Memory B cell (primary cell): ENCODE data around the gene MOCS2.

Experiments used
- ATAC-seq: fragments of 150-1000 bp; cut with Tn5 transposase; 2 replicates; pipeline ENCODE4 v1.10.0; 2021; ENCODE audit warnings: low read depth, mild to moderate bottlenecking, moderate library complexity
- DNase-seq, 2 donors: peaks; one replicate each; pipeline ENCODE4 v3.0.0; 2022; ENCODE audit warnings: low spot score in 2 of 2
- H3K27ac Mint-ChIP-seq: one replicate; pipeline ENCODE4 v1.8.0; 2022; ENCODE audit warnings: mild to moderate bottlenecking, moderate library complexity, mixed read lengths
- H3K27me3 Mint-ChIP-seq: one replicate; pipeline ENCODE4 v1.8.0; 2022; ENCODE audit warnings: mixed read lengths
- H3K36me3 Mint-ChIP-seq: one replicate; pipeline ENCODE4 v1.8.0; 2022; ENCODE audit warnings: mild to moderate bottlenecking, mixed read lengths
- H3K4me1 Mint-ChIP-seq: one replicate; pipeline ENCODE4 v1.8.0; 2022; ENCODE audit warnings: mixed read lengths
- H3K4me3 Mint-ChIP-seq: one replicate; pipeline ENCODE4 v1.8.0; 2022; ENCODE audit warnings: mild to moderate bottlenecking, moderate library complexity, mixed read lengths
- H3K9me3 Mint-ChIP-seq: one replicate; pipeline ENCODE4 v1.8.0; 2022; ENCODE audit warnings: mixed read lengths

Gene MOCS2

DNA sequence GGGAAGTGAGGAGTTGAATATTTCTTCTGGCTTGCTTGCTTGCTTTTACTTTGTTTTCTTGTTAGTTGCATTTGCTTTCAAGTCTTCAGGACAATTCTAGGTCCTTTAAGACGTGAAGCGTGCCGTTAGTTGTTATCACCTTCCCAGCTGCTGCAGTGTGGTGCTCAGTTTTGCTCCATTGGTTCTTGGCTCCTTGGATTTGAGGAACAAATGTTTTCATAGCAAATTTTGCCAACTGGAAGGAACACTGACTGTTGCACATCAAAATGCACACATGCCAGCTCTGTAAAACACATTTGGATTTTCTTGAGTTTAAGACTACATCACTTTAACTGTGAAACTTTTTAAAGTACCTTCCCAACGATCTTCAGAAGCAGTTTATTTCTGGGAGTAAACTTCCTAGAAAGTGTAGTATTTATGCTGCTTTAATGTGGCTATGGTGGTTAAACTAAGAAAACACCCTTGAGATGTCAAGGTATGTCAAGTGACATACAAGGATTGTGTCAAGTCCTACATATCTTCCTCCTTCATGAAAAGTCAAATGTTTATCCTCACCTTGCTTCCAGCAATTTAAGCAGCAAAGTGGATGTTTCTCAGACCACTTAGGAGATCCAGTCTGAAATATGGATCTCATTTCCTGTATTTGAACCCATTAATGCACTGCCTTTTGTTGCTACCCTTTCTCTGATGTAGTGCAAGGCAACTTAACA, 24.9 kb downstream of the MOCS2 start:
- no peak overlapping the region for H3K4me3 Mint-ChIP-seq
- peaks cover 7% of the 10 kb centered on the region for H3K27me3 Mint-ChIP-seq
- H3K36me3 Mint-ChIP-seq = no peaks in the 10 kb centered on the region
- H3K9me3 Mint-ChIP-seq = no peaks in the 10 kb centered on the region
- no peak for ATAC-seq
- H3K4me1 Mint-ChIP-seq = peaks cover 3% of the 10 kb centered on the region
- no peak for DNase-seq
- no peak overlapping the region for H3K27ac Mint-ChIP-seq

DNA sequence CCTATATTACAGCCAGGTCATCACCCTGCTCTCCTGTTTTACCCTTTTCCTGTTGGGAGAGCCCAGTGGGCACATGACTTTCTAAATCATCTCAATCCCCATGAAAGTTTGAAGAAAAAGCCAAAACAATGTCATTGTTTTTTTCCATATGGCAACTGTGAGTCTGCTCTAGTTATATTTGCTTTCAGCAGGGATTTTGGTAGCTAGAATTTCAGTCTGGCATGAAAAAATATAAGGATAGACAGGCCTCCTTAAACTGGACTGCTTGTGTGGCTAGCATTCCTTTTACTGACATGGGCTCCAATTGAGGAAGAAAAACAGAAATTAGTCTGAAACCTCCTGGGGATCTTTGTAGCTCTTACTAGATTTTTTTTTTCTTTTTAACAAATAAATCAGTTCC, 25.6 kb downstream of the MOCS2 start:
- H3K4me1 Mint-ChIP-seq = no peaks in the 10 kb centered on the region
- no peak overlapping the region for H3K27ac Mint-ChIP-seq
- DNase-seq (no peak), ATAC-seq (no peak)
- no peak overlapping the region for H3K4me3 Mint-ChIP-seq
- peaks cover 7% of the 10 kb centered on the region for H3K27me3 Mint-ChIP-seq
- H3K9me3 Mint-ChIP-seq = no peaks in the 10 kb centered on the region
- H3K36me3 Mint-ChIP-seq = no peaks in the 10 kb centered on the region

DNA sequence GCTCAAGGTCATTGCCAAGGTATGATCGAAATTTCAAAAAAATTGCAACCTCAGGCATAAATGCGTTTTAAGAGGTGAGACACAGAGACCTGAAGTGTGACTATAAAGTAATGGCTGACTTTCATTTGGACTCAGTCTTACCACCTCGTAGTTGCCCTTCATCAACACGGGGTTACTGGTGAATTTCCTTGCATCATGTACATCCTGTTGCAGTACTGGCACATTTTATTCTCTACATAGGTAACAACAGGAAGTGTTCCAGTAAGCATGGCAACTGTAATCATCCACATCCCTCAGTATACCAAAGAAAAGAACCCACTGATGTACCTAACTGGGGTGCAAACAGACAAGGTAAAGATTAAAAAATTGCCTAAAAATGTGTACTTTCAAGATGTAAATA, 29.3 kb downstream of the MOCS2 start:
- H3K27me3 Mint-ChIP-seq = peaks cover 8% of the 10 kb centered on the region
- H3K27ac Mint-ChIP-seq = no peak overlapping the region

DNA sequence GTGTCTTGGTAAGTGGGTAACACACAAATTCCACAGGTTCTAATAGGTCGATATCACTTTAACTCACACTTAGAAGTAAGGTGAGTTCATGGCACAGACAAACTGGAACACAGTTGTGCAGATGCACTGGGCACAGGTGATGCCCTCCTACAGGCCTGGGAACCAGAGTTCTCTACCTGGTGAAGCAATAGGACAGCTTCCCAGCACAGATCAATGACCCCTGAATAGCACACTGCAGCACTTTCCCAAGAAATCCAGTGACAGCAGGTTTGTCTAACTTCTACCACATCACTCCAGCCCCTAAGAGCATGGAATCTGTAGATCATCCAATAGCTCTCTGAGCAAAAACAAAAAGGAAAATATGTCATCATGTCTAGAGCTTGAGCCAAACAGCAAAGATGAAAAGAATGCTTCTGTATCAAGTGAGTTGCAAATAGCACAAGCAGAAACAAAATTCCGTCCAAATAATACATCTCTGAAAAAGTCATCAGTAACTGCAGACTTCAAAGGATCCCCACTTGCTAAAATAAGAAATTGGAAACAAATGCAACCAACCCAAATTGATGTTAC, 33.5 kb downstream of the MOCS2 start:
- no peak overlapping the region for H3K27ac Mint-ChIP-seq
- H3K9me3 Mint-ChIP-seq = no peaks in the 10 kb centered on the region
- no peaks in the 10 kb centered on the region for H3K36me3 Mint-ChIP-seq
- no peaks in the 10 kb centered on the region for H3K4me1 Mint-ChIP-seq
- ATAC-seq = no peak
- DNase-seq = no peak
- H3K4me3 Mint-ChIP-seq = no peak overlapping the region
- peaks cover 8% of the 10 kb centered on the region for H3K27me3 Mint-ChIP-seq

More for the DNA sequence above, 29.3 kb downstream of the MOCS2 start:
- Mint-ChIP-seq H3K4me3 (no peak overlapping the region), H3K9me3 (no peaks in the 10 kb centered on the region), H3K36me3 (no peaks in the 10 kb centered on the region), H3K4me1 (no peaks in the 10 kb centered on the region)
- DNase-seq (no peak), ATAC-seq (no peak)

DNA sequence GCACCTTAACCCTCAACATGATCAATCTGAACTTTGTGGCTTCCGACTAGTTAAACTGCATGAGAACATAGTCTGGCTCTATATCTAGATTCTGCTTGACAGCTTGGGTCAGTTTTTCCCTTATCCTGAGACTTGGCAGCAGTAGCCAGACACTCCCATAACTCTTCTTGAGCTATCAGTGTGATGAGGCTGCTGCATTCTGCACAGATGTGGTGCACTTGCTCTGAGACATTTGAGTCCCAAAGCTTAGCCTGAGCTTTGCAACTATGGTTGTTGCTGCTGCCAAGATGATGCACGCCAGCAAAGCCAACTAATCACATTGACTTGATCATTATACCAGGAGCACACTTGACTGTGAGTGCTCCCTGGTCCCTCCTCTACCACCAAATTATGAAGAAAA, 36.2 kb downstream of the MOCS2 start:
- Mint-ChIP-seq H3K4me1 (no peaks in the 10 kb centered on the region), H3K36me3 (no peaks in the 10 kb centered on the region), H3K27me3 (peaks cover 7% of the 10 kb centered on the region), H3K4me3 (no peak overlapping the region), H3K27ac (no peak overlapping the region), H3K9me3 (no peaks in the 10 kb centered on the region)
- DNase-seq (no peak), ATAC-seq (no peak)

DNA sequence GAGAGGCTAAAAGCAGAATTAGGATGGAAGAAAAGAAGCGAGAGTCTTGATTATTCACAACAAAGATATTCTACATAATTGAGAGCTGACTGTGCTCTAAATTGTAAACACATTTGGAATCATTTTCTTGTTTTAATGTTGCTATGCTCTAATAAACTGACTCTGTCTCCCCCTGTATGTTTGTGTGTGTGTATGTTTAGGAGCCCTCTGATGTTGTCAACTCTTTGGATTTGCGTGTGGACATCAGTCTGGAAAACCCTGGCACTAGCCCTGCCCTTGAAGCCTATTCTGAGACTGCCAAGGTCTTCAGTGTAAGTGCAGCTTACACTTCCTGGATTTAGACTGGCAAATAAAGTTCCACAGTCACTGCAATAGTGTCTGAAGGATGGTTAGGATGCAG, 37.8 kb downstream of the MOCS2 start:
- Mint-ChIP-seq H3K27me3 (peaks cover 7% of the 10 kb centered on the region), H3K27ac (no peak overlapping the region), H3K36me3 (no peaks in the 10 kb centered on the region), H3K4me1 (no peaks in the 10 kb centered on the region), H3K4me3 (no peak overlapping the region), H3K9me3 (no peaks in the 10 kb centered on the region)
- DNase-seq = no peak
- ATAC-seq = no peak

DNA sequence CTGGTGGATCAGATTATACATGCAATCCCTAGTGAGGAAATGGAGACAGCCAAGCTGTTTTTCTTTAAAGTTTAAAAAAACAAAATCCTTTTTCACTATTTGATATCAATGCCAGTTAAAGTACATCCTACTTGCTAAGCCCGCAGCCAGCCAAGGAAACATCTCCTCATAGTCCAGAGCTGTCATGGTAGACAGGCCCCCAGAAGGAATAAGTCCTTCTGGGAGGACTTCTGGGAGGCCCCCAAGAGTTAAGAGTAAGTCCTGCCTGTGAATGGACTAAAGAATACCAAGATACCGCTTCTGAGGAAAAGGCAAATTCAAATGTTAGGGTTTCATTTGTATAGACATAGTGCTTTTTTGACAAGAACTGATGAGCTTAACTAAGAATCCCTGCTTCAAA, 38.3 kb downstream of the MOCS2 start:
- Mint-ChIP-seq H3K36me3 (no peaks in the 10 kb centered on the region), H3K4me1 (no peaks in the 10 kb centered on the region), H3K27ac (no peak overlapping the region), H3K27me3 (peaks cover 7% of the 10 kb centered on the region), H3K9me3 (no peaks in the 10 kb centered on the region), H3K4me3 (no peak overlapping the region)
- ATAC-seq (no peak), DNase-seq (no peak)

DNA sequence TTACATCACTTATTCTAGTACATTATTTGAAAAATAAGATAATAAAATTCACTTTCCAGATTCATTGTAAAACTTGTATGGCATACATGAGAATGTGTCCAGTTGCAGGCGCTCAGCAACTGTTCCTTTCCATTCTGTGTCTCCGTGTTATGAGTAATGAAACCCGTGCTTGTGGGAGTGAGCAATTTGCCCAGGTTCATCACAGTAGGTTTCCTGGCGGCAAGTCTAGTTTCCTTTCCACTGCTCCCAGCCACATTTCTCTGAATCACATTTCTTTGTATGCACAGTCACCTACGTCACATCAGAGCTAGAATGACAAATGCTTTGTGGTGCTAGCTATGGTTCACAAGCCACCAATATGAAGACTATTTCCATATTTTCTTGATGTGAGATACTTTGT, 39.9 kb downstream of the MOCS2 start:
- no peak overlapping the region for H3K27ac Mint-ChIP-seq
- DNase-seq = no peak
- ATAC-seq = no peak
- H3K27me3 Mint-ChIP-seq = peaks cover 7% of the 10 kb centered on the region
- no peaks in the 10 kb centered on the region for H3K4me1 Mint-ChIP-seq
- no peak overlapping the region for H3K4me3 Mint-ChIP-seq
- no peaks in the 10 kb centered on the region for H3K9me3 Mint-ChIP-seq
- H3K36me3 Mint-ChIP-seq = no peaks in the 10 kb centered on the region

DNA sequence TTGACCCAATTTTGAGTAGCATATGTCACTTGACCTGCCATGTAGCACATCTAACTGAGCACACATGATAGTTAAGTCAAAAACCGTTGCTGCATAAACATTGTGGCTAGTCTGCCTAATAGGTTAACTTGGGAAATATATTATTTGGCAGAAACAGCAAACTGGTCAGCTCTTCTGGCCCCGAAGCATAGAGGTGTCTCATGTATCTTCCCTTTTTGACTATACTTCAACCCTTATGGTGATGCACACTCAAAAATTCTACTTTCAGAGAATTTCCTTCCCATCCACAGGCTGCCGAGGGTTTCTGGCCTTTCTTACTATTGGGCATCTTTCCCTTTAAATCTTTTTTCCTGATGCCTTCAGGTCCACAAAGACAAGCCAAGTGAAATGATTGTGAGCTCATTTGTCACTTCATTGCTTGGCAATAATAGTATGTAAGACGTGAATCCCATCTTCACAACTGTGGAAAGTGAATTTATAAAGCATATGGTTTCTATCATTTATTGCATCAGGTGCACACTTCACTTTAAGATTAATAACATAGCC, 41.2 kb downstream of the MOCS2 start:
- Mint-ChIP-seq H3K27ac (no peak overlapping the region), H3K4me3 (no peak overlapping the region), H3K36me3 (no peaks in the 10 kb centered on the region), H3K27me3 (peaks cover 4% of the 10 kb centered on the region), H3K9me3 (no peaks in the 10 kb centered on the region), H3K4me1 (no peaks in the 10 kb centered on the region)
- DNase-seq (no peak), ATAC-seq (no peak)

DNA sequence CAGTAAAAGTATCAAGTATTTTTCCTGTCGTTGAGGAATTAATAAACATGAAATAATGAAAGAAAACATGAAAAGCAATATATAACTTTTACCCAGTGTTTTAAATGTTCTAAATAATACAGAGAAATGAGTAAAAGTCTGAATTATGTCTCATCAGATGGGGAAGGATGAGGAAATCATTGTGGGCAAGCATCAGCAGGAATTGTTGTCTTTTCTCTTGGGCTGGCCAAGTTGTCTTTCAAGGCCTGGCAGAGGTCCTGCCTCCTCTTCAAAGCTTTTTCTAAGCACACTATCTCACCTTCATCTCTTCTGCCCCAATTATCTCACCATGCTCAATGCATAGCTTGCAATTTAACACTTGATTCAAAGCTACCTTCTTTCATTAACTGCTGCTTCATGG, 41.9 kb downstream of the MOCS2 start:
- no peak for DNase-seq
- Mint-ChIP-seq H3K27me3 (peaks cover 2% of the 10 kb centered on the region), H3K4me1 (no peaks in the 10 kb centered on the region), H3K36me3 (no peaks in the 10 kb centered on the region), H3K4me3 (no peak overlapping the region), H3K9me3 (no peaks in the 10 kb centered on the region), H3K27ac (no peak overlapping the region)
- no peak for ATAC-seq

DNA sequence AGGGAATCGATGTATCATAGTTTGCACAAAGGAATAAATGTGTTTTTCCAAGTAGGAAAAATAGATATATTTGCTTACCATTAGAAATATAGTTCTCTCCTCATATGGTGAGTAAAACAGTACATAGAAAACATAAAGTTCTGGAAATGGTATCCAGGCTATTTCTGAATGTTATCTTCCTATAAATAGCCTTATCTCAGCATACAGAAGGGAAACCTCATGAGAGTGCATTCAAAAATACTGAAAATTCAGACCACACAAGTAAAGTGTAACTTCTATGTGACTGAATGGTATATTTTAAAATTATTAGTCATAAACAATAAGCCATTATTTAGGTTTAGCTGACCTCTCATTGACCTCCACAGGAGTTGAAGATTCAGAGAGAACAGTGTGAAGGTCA, 43.5 kb downstream of the MOCS2 start:
- no peak for DNase-seq
- Mint-ChIP-seq H3K27ac (no peak overlapping the region), H3K27me3 (peaks cover 3% of the 10 kb centered on the region), H3K4me3 (no peak overlapping the region), H3K9me3 (no peaks in the 10 kb centered on the region), H3K36me3 (no peaks in the 10 kb centered on the region), H3K4me1 (no peaks in the 10 kb centered on the region)
- ATAC-seq = no peak

DNA sequence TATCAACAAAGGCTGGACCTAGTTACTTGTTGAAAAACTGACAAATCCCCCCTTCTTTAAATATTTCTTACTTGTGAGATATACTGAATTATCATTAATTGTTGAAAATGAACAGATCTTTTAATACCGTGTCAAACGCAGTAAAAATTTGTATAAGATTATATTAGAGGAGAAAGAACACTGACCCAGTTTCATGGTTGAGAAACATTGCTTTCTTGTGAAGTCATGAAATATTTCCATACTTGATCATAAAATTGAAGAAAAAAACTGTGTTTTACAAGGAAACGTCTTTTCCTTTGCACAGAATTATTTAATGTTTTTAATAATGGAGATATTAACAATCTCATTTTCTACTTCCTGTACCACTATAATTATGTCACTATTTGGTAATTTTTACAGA, 45.8 kb downstream of the MOCS2 start:
- H3K27me3 Mint-ChIP-seq = peaks cover 6% of the 10 kb centered on the region
- no peaks in the 10 kb centered on the region for H3K4me1 Mint-ChIP-seq
- ATAC-seq = no peak
- no peaks in the 10 kb centered on the region for H3K9me3 Mint-ChIP-seq
- DNase-seq = no peak
- no peak overlapping the region for H3K27ac Mint-ChIP-seq
- no peak overlapping the region for H3K4me3 Mint-ChIP-seq
- H3K36me3 Mint-ChIP-seq = no peaks in the 10 kb centered on the region

DNA sequence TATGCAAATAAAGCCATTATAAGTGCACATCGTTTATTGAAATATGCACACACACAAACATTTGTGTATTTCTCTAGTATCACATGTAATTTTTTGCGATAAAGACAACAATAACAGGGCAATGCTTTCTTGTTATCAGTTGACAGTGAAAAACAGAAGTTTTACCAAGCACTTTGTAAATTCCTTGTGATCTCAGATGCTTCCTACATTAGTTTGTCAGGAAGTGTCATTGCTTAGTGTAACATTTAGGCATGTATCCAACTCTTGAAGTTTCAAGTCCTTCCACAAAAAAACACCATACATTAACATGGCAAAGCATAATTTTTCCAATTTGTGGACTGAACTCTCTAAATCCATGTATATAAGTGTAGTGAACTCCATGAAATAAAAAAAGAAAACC, 46.4 kb downstream of the MOCS2 start:
- Mint-ChIP-seq H3K9me3 (no peaks in the 10 kb centered on the region), H3K4me3 (no peak overlapping the region), H3K4me1 (no peaks in the 10 kb centered on the region), H3K36me3 (no peaks in the 10 kb centered on the region), H3K27ac (no peak overlapping the region), H3K27me3 (peaks cover 8% of the 10 kb centered on the region)
- DNase-seq (no peak), ATAC-seq (no peak)

DNA sequence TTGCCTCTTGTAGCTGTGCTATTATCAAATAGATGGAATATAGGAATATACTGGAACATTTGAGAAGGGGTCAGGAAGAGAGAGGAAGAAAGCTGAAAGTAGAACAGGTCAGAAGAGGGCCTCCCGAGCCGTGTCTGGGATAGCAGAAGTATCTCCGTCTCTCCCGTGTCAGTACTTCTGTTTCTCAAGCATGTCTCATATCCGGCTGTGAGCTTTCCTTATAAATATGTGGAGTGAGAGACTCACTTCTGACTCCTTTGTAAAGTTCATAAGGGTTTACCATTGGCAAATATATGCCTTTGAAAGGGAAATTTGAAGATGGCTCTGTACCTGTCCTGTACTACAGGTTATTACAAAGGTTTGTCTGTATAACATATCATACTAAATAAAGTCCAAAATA, 50.3 kb downstream of the MOCS2 start:
- H3K27me3 Mint-ChIP-seq = peaks cover 8% of the 10 kb centered on the region
- no peak overlapping the region for H3K4me3 Mint-ChIP-seq
- H3K4me1 Mint-ChIP-seq = no peaks in the 10 kb centered on the region
- ATAC-seq (no peak), DNase-seq (no peak)
- H3K27ac Mint-ChIP-seq = no peak overlapping the region
- H3K9me3 Mint-ChIP-seq = no peaks in the 10 kb centered on the region
- H3K36me3 Mint-ChIP-seq = no peaks in the 10 kb centered on the region

DNA sequence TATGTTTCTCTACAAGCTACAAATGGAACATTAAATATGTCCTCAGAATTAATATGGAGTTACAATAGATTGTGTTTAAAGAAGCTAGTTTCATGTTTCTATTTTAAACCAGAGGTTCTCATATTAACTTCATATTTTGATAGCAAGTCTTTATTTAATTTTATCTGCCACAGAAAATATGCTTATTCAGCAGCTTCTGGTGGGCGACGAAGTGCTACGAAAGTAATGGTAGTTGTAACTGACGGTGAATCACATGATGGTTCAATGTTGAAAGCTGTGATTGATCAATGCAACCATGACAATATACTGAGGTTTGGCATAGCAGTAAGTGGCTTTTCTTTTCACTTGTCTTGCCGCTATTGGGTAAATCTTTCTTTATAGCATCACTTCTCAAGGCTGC, 54.2 kb downstream of the MOCS2 start:
- Mint-ChIP-seq H3K27ac (no peak overlapping the region), H3K4me1 (no peaks in the 10 kb centered on the region), H3K9me3 (no peaks in the 10 kb centered on the region), H3K27me3 (peaks cover 5% of the 10 kb centered on the region), H3K36me3 (no peaks in the 10 kb centered on the region), H3K4me3 (no peak overlapping the region)
- ATAC-seq (no peak), DNase-seq (no peak)
